ENCODE data around the gene PADI3. TPM values are rescaled to one million over a fixed set of nuclear protein-coding genes. Genes with fewer than 3 reads are reported as not detected.

The PADI3 gene
- total and polyA plus RNA-seq, 2 of the 8 experiments (the other 6 are each of a cell fraction or from before 2014, with no cell fraction given), result 0.37 to 0.94 TPM

- no peaks in the 10 kb centered on the region for H4K20me1 ChIP-seq (replicated peaks in 1 of 2; ENCODE audit: control insufficient read depth in 1 of 2, insufficient read depth in 2 of 2, low read length in 2 of 2)
- no peak overlapping the region for H3K4me2 ChIP-seq (ENCODE audit: insufficient read depth in 1 of 2, low read depth in 2 of 2, low read length in 2 of 2)
- H3K36me3 ChIP-seq (ENCODE audit: control insufficient read depth in 2 of 4, insufficient read depth in 4 of 4, low read length in 3 of 4), result no peaks in the 10 kb centered on the region
- H3K27me3 ChIP-seq (replicated peaks in 1 of 4; ENCODE audit: control insufficient read depth in 3 of 4, extremely low read depth in 1 of 4, insufficient read depth in 3 of 4, low read length in 3 of 4), result peaks cover 0 to 3% (median 0%) of the 10 kb centered on the region in 4 experiments; a peak in 2 of 7 replicates
- H2BK12ac ChIP-seq (ENCODE audit: low read depth, low read length), result no peak overlapping the region
- TF ChIP-seq HDAC6 (IDR thresholded peaks at IDR 0.05; ENCODE audit: low read depth, low read length), result no peak
- TF ChIP-seq PHF8 (conservative IDR thresholded peaks at IDR 0.05; ENCODE audit: low read depth, low read length), result no peak
- no peak for TF ChIP-seq ASH2L (IDR thresholded peaks at IDR 0.05; ENCODE audit: low read length)
- TF ChIP-seq SP1 (IDR thresholded peaks at IDR 0.05; ENCODE audit: low read depth, low read length), result no peak
- no peak for TF ChIP-seq TBP (IDR thresholded peaks at IDR 0.05; ENCODE audit: low read depth, low read length)
- no peak for TF ChIP-seq TAF1 (IDR thresholded peaks at IDR 0.05; ENCODE audit: low read depth, low read length)
- no peak overlapping the region for H2BK5ac ChIP-seq (ENCODE audit: low read depth, low read length)
- H3K79me2 ChIP-seq (ENCODE audit: control insufficient read depth in 1 of 2, insufficient read depth in 2 of 2, low read length in 2 of 2), result no peaks in the 10 kb centered on the region
- H3K27ac ChIP-seq (ENCODE audit: low read depth, low read length), result no peak overlapping the region
- DNase-seq (ENCODE audit: low read depth in 1 of 2, low spot score in 2 of 2) (no peak), FAIRE-seq (no peak)
- H2BK20ac ChIP-seq (ENCODE audit: low read length), result no peak overlapping the region
- H3K18ac ChIP-seq (ENCODE audit: extremely low read depth, low read length), result no peak overlapping the region
- ChIA-PET POLR2A (ENCODE audit: partially characterized antibody) (no interaction called here), CTCF (ENCODE audit: partially characterized antibody) (interaction anchor here (2.5 kb wide), 1 partner anchor 26 kb away, joined by 18 read pairs; no protein-coding TSS in a partner anchor)
- H2BK120ac ChIP-seq (replicated peaks; ENCODE audit: low read depth, low read length), result no peak overlapping the region
- H3K9me3 ChIP-seq (ENCODE audit: insufficient read depth in 2 of 2, low read depth in 1 of 2, low read length in 1 of 2), result no peaks in the 10 kb centered on the region
- H2AFZ ChIP-seq (ENCODE audit: low read length), result no peak overlapping the region
- H3K4me1 ChIP-seq (replicated peaks in 1 of 4; ENCODE audit: control insufficient read depth in 3 of 4, insufficient read depth in 4 of 4, low read length in 3 of 4), result peaks cover 0 to 14% (median 5%) of the 10 kb centered on the region in 4 experiments; a peak in 6 of 7 replicates
- H3K4me3 ChIP-seq (ENCODE audit: extremely low read depth in 1 of 4, insufficient read depth in 2 of 4, low read depth in 3 of 4, low read length in 4 of 4), result no peak overlapping the region
- no peak overlapping the region for H3K56ac ChIP-seq (replicated peaks; ENCODE audit: insufficient read length, low read depth, low read length)
- WGBS, 2 experiments (ENCODE audit: extremely low coverage in 1 of 2, insufficient coverage in 1 of 2, insufficient read length in 1 of 2, insufficient replicate concordance in 2 of 2, low coverage in 1 of 2, low lambda C conversion rate in 2 of 2, missing lambda C conversion rate in 1 of 2), result 80% methylated on average over 5 of the region's 5 CpGs; no CpG with 5 or more reads in 1 of the 2 experiments
- no peak overlapping the region for H4K91ac ChIP-seq (replicated peaks; ENCODE audit: insufficient read length, low read length)
- no peak overlapping the region for H2BK15ac ChIP-seq (ENCODE audit: low read length)
- no peaks in the 10 kb centered on the region for H3K23me2 ChIP-seq (ENCODE audit: low read depth, low read length)
- H4K5ac ChIP-seq (ENCODE audit: insufficient read length, low read depth, low read length), result no peak overlapping the region
- H2AK5ac ChIP-seq (ENCODE audit: low read depth, low read length), result no peak overlapping the region
- H3K4ac ChIP-seq (replicated peaks; ENCODE audit: insufficient read length, low read depth, low read length), result no peak overlapping the region
- H4K8ac ChIP-seq (ENCODE audit: extremely low read depth, insufficient read depth, low read length), result no peak overlapping the region
- H3K79me1 ChIP-seq (ENCODE audit: low read depth, low read length), result no peaks in the 10 kb centered on the region; the same call in 1 of the 2 replicates
- H3K9ac ChIP-seq (replicated peaks in 1 of 4; ENCODE audit: extremely low read depth in 1 of 4, low read depth in 3 of 4, low read length in 3 of 4), result no peak overlapping the region
- no peak overlapping the region for H3K14ac ChIP-seq (ENCODE audit: insufficient read length)
- no peak overlapping the region for H3K23ac ChIP-seq (ENCODE audit: insufficient read length)
Measured at GRCh38 chr1:17211377-17211776, 37.5 kb upstream of the PADI3 start.

Measured in H1 (cell line).